Neural progenitor cell (in vitro differentiated cells): ENCODE measurements around the gene S1PR5. TPM values are rescaled to one million over a fixed set of nuclear protein-coding genes. Genes with fewer than 3 reads are reported as not detected.

ENCODE experiments used
- DNase-seq: peaks from one replicate; pipeline ENCODE4 v3.0.0-alpha.2; 2016; ENCODE audit warnings: low spot score
- H2AFZ ChIP-seq: fragments of 200-600 bp; sonication (generic); replicated peaks from 2 replicates; pipeline ENCODE4 v1.6.1; 2016; ENCODE audit warnings: antibody characterized with exemption
- H3F3A ChIP-seq: fragments of 200-600 bp; sonication (generic); 2 replicates; pipeline ENCODE4 v1.6.1; 2016; ENCODE audit warnings: antibody characterized with exemption, low read depth
- H3K27ac ChIP-seq: fragments of 200-600 bp; sonication (generic); 2 replicates; pipeline ENCODE4 v1.5.1; 2016; ENCODE audit warnings: mild to moderate bottlenecking
- H3K27me3 ChIP-seq: fragments of 200-600 bp; sonication (generic); 2 replicates; pipeline ENCODE4 v1.6.1; 2016; ENCODE audit warnings: mild to moderate bottlenecking, moderate library complexity
- H3K36me3 ChIP-seq: fragments of 200-600 bp; sonication (generic); 2 replicates; pipeline ENCODE4 v1.5.1; 2016
- H3K4me1 ChIP-seq: fragments of 200-600 bp; sonication (generic); 2 replicates; pipeline ENCODE4 v1.6.1; 2016; ENCODE audit warnings: mixed run types
- H3K4me2 ChIP-seq: fragments of 200-600 bp; sonication (generic); 2 replicates; pipeline ENCODE4 v1.6.1; 2016
- H3K4me3 ChIP-seq: fragments of 200-600 bp; sonication (generic); 2 replicates; pipeline ENCODE4 v1.5.1; 2016
- H3K79me2 ChIP-seq: fragments of 200-600 bp; sonication (generic); 2 replicates; pipeline ENCODE4 v1.6.1; 2016; ENCODE audit warnings: low read depth
- H3K9ac ChIP-seq: fragments of 200-600 bp; sonication (generic); 2 replicates; pipeline ENCODE4 v1.6.1; 2016
- H3K9me3 ChIP-seq: fragments of 200-600 bp; sonication (generic); 2 replicates; pipeline ENCODE4 v1.5.1; 2016; ENCODE audit warnings: low read depth
- H4K20me1 ChIP-seq: fragments of 200-600 bp; sonication (generic); 2 replicates; pipeline ENCODE4 v1.6.1; 2016; ENCODE audit warnings: low read depth
- H3K27ac Mint-ChIP-seq: 3 replicates; pipeline ENCODE4 v1.8.0; 2021; ENCODE audit warnings: mixed read lengths
- H3K27me3 Mint-ChIP-seq: 2 replicates; pipeline ENCODE4 v1.8.0; 2022; ENCODE audit warnings: low read depth, mild to moderate bottlenecking, inconsistent platforms, moderate library complexity, mixed read lengths; ENCODE audit not compliant: insufficient read depth
- H3K36me3 Mint-ChIP-seq: 3 replicates; pipeline ENCODE4 v1.8.0; 2021; ENCODE audit warnings: mixed read lengths
- H3K4me1 Mint-ChIP-seq: 3 replicates; pipeline ENCODE4 v1.8.0; 2021; ENCODE audit warnings: mixed read lengths
- H3K4me3 Mint-ChIP-seq: 3 replicates; pipeline ENCODE4 v1.8.0; 2021; ENCODE audit warnings: mild to moderate bottlenecking, moderate library complexity, mixed read lengths
- H3K9me3 Mint-ChIP-seq: 3 replicates; pipeline ENCODE4 v1.8.0; 2020; ENCODE audit warnings: mixed read lengths
- CTCF ChIP-seq: fragments of 200-600 bp; sonication (generic); IDR thresholded peaks from 2 replicates; pipeline ENCODE4 v1.5.1; 2017; ENCODE audit warnings: antibody characterized with exemption, mild to moderate bottlenecking
- EZH2 ChIP-seq: fragments of 200-600 bp; sonication (generic); IDR thresholded peaks from 2 replicates; pipeline ENCODE4 v1.6.1; 2017; ENCODE audit warnings: antibody characterized with exemption, mild to moderate bottlenecking, moderate library complexity
- EZH2phosphoT487 ChIP-seq: fragments of 200-600 bp; sonication (generic); IDR thresholded peaks from 2 replicates; pipeline ENCODE4 v1.6.1; 2017; ENCODE audit warnings: antibody characterized with exemption
- total RNA-seq: library from RNA; depleted of rRNA; stranded (reverse); fragments of >200 nt; gene quantifications from 2 replicates; pipeline ENCODE4 v1.2.3, GENCODE V29; 2015; ENCODE audit warnings: low replicate concordance

S1PR5 gene
- total RNA-seq, 1 donor from 2014 or later: 0.15 TPM

GRCh38 chr19:10517760-10518443, 655 bp upstream of the S1PR5 start:
- Histone ChIP-seq H3K79me2 (no peaks in the 10 kb centered on the region), H3K27me3 (peaks cover 82% of the 10 kb centered on the region)
- H3K36me3 Mint-ChIP-seq: no peaks in the 10 kb centered on the region

GRCh38 chr19:10516671-10517286, 468 bp downstream of the S1PR5 start:
- Mint-ChIP-seq H3K9me3 (peaks cover 3% of the 10 kb centered on the region), H3K27ac (peak overlapping the region; percentile 38), H3K27me3 (peaks cover 34% of the 10 kb centered on the region), H3K36me3 (no peaks in the 10 kb centered on the region), H3K4me1 (peaks cover 34% of the 10 kb centered on the region), H3K4me3 (peak overlapping the region; percentile 86)
- Histone ChIP-seq H3K36me3 (no peaks in the 10 kb centered on the region), H3F3A (peaks cover 31% of the 10 kb centered on the region), H3K27me3 (peaks cover 93% of the 10 kb centered on the region), H3K27ac (no peak overlapping the region), H3K4me1 (peaks cover 21% of the 10 kb centered on the region), H4K20me1 (peaks cover 22% of the 10 kb centered on the region), H3K9me3 (no peaks in the 10 kb centered on the region), H3K4me2 (peak overlapping the region; percentile 76), H3K79me2 (no peaks in the 10 kb centered on the region), H3K9ac (no peak overlapping the region), H2AFZ (peak overlapping the region; percentile 63), H3K4me3 (peak overlapping the region; percentile 44)
- TF ChIP-seq EZH2phosphoT487 (no peak), EZH2 (no peak), CTCF (no peak)
- no peak for DNase-seq

More at GRCh38 chr19:10517760-10518443, 655 bp upstream of the S1PR5 start:
- H2AFZ ChIP-seq: peak overlapping the region; percentile 63
- peaks cover 31% of the 10 kb centered on the region for H3F3A ChIP-seq
- Mint-ChIP-seq H3K9me3 (peaks cover 3% of the 10 kb centered on the region), H3K27ac (peak overlapping the region; percentile 66), H3K4me3 (peak overlapping the region; percentile 76), H3K4me1 (peaks cover 34% of the 10 kb centered on the region), H3K27me3 (peaks cover 33% of the 10 kb centered on the region)
- peaks cover 22% of the 10 kb centered on the region for H4K20me1 ChIP-seq
- peak; percentile 39 for DNase-seq
- H3K9me3 ChIP-seq: no peaks in the 10 kb centered on the region
- no peaks in the 10 kb centered on the region for H3K36me3 ChIP-seq
- H3K4me2 ChIP-seq: peak overlapping the region; percentile 76
- no peak overlapping the region for H3K9ac ChIP-seq
- peaks cover 21% of the 10 kb centered on the region for H3K4me1 ChIP-seq
- peak; percentile 10 for TF ChIP-seq EZH2phosphoT487
- peak; percentile 60 for TF ChIP-seq EZH2
- no peak for TF ChIP-seq CTCF
- H3K27ac ChIP-seq: no peak overlapping the region
- H3K4me3 ChIP-seq: peak overlapping the region; percentile 44

GRCh38 chr19:10516064-10516385, 1.2 kb downstream of the S1PR5 start:
- Mint-ChIP-seq H3K27ac (peak overlapping the region; percentile 15), H3K4me1 (peaks cover 34% of the 10 kb centered on the region), H3K4me3 (peak overlapping the region; percentile 33), H3K36me3 (no peaks in the 10 kb centered on the region), H3K9me3 (peaks cover 3% of the 10 kb centered on the region), H3K27me3 (peaks cover 34% of the 10 kb centered on the region)
- H3K9me3 ChIP-seq: no peaks in the 10 kb centered on the region
- no peaks in the 10 kb centered on the region for H3K36me3 ChIP-seq
- no peak overlapping the region for H3K27ac ChIP-seq
- H3K4me1 ChIP-seq: peaks cover 21% of the 10 kb centered on the region
- no peak overlapping the region for H3K9ac ChIP-seq
- no peak overlapping the region for H3K4me3 ChIP-seq
- H3K27me3 ChIP-seq: peaks cover 100% of the 10 kb centered on the region
- H3F3A ChIP-seq: peaks cover 31% of the 10 kb centered on the region
- H3K79me2 ChIP-seq: no peaks in the 10 kb centered on the region
- H4K20me1 ChIP-seq: peaks cover 22% of the 10 kb centered on the region
- H3K4me2 ChIP-seq: no peak overlapping the region
- H2AFZ ChIP-seq: no peak overlapping the region
- no peak for TF ChIP-seq EZH2
- TF ChIP-seq CTCF: no peak
- TF ChIP-seq EZH2phosphoT487: no peak
- DNase-seq: no peak
